ENCODE data around the gene RBM39. TPM values are rescaled to one million over a fixed set of nuclear protein-coding genes. Genes with fewer than 3 reads are reported as not detected.

Gene RBM39
- total and polyA plus RNA-seq, 10 of the 15 experiments (the other 5 are each of a cell fraction or from before 2014, with no cell fraction given): 135 to 280 (median 217) TPM

DNA sequence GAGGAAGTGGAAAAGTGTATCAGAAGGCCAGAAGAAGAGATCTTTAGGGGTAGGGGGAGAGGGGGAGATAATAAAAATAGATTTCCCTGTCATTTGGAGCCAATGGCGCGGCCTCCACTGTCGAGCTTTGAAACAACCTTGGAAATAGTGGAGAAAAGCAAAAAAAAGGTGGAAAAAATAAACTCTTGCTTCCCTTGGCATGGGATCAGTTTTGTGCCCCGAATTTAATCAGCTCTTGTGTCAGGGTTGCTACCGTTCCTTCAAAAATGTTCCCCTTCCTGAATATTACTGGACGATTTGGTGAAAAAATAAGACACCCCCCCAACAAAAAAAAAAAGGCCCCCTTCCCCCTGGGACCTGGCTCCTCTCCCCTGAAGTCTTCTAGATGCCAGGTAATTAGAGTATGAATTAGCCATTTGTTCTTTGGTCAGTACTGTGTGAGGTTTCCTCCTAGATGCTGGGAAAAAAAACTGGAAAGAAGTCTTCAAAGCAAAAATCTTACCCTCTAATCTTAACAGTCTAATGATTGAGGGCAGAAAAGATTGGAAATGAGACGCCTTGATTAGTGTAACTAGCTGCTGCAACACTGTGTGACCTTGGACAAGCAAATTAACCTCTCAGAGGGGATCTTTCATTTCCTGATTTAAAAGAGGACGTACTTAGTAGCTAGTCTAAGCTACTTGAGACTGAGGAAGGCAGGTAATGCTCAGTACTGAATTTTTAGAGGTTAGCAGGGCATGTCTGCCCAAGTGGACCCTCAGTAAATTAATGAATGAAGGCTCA is 872 bp upstream of the RBM39 start (continued):
- TF ChIP-seq, protein P1, sequence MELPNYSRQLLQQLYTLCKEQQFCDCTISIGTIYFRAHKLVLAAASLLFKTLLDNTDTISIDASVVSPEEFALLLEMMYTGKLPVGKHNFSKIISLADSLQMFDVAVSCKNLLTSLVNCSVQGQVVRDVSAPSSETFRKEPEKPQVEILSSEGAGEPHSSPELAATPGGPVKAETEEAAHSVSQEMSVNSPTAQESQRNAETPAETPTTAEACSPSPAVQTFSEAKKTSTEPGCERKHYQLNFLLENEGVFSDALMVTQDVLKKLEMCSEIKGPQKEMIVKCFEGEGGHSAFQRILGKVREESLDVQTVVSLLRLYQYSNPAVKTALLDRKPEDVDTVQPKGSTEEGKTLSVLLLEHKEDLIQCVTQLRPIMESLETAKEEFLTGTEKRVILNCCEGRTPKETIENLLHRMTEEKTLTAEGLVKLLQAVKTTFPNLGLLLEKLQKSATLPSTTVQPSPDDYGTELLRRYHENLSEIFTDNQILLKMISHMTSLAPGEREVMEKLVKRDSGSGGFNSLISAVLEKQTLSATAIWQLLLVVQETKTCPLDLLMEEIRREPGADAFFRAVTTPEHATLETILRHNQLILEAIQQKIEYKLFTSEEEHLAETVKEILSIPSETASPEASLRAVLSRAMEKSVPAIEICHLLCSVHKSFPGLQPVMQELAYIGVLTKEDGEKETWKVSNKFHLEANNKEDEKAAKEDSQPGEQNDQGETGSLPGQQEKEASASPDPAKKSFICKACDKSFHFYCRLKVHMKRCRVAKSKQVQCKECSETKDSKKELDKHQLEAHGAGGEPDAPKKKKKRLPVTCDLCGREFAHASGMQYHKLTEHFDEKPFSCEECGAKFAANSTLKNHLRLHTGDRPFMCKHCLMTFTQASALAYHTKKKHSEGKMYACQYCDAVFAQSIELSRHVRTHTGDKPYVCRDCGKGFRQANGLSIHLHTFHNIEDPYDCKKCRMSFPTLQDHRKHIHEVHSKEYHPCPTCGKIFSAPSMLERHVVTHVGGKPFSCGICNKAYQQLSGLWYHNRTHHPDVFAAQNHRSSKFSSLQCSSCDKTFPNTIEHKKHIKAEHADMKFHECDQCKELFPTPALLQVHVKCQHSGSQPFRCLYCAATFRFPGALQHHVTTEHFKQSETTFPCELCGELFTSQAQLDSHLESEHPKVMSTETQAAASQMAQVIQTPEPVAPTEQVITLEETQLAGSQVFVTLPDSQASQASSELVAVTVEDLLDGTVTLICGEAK (IDR thresholded peaks at IDR 0.05; ENCODE audit: borderline replicate concordance): no peak
- no peak for TF ChIP-seq EGR1 (IDR thresholded peaks at IDR 0.05; ENCODE audit: borderline replicate concordance in 1 of 2, low read depth in 2 of 2, low read length in 2 of 2)
- TF ChIP-seq SUZ12 (IDR thresholded peaks at IDR 0.05; ENCODE audit: unreplicated experiment): no peak
- TF ChIP-seq, protein P2, sequence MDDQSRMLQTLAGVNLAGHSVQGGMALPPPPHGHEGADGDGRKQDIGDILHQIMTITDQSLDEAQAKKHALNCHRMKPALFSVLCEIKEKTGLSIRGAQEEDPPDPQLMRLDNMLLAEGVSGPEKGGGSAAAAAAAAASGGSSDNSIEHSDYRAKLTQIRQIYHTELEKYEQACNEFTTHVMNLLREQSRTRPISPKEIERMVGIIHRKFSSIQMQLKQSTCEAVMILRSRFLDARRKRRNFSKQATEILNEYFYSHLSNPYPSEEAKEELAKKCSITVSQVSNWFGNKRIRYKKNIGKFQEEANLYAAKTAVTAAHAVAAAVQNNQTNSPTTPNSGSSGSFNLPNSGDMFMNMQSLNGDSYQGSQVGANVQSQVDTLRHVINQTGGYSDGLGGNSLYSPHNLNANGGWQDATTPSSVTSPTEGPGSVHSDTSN (IDR thresholded peaks at IDR 0.05; ENCODE audit: insufficient replicate concordance, low read depth, low read length): no peak
- TF ChIP-seq FOS (IDR thresholded peaks at IDR 0.05; ENCODE audit: borderline replicate concordance, extremely low read depth, insufficient read length): no peak
- TF ChIP-seq, protein P3, sequence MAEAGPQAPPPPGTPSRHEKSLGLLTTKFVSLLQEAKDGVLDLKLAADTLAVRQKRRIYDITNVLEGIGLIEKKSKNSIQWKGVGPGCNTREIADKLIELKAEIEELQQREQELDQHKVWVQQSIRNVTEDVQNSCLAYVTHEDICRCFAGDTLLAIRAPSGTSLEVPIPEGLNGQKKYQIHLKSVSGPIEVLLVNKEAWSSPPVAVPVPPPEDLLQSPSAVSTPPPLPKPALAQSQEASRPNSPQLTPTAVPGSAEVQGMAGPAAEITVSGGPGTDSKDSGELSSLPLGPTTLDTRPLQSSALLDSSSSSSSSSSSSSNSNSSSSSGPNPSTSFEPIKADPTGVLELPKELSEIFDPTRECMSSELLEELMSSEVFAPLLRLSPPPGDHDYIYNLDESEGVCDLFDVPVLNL (IDR thresholded peaks at IDR 0.05; ENCODE audit: low read depth, low read length): no peak

All from GM12878 (cell line).